Ascending aorta (tissue), 2 donors: ENCODE measurements around the gene CNTNAP5. TPM values are rescaled to one million over a fixed set of nuclear protein-coding genes. Genes with fewer than 3 reads are reported as not detected.

Experiments
- DNase-seq, 2 donors: peaks; one replicate each; pipeline ENCODE4 v3.0.0-alpha.2; 2019; ENCODE audit warnings: low spot score in 2 of 2
- H3K27ac ChIP-seq, 2 donors: fragments of 200-600 bp; sonication (generic); one replicate each; pipeline ENCODE4 v1.5.1; 2016 to 2017; ENCODE audit warnings: mild to moderate bottlenecking in 1 of 2
- H3K27me3 ChIP-seq: fragments of 200-600 bp; sonication (generic); one replicate; pipeline ENCODE4 v1.5.1; 2017
- H3K36me3 ChIP-seq, 2 donors: fragments of 200-600 bp; sonication (generic); one replicate each; pipeline ENCODE4 v1.5.1; 2016
- H3K4me1 ChIP-seq, 2 donors: fragments of 200-600 bp; sonication (generic); one replicate each; pipeline ENCODE4 v1.5.1; 2016 to 2017; ENCODE audit warnings: mild to moderate bottlenecking in 1 of 2
- H3K4me3 ChIP-seq, 2 donors: fragments of 200-600 bp; sonication (generic); one replicate each; pipeline ENCODE4 v1.5.1; 2016 to 2017; ENCODE audit warnings: mild to moderate bottlenecking in 1 of 2
- H3K9me3 ChIP-seq, 2 donors: fragments of 200-600 bp; sonication (generic); one replicate each; pipeline ENCODE4 v1.5.1; 2016
- CTCF ChIP-seq, 3 experiments: fragments of 200-600 bp in 2 of 3; fragments of 450-650 bp in 1 of 3; sonication (generic) in 2 of 3; IDR thresholded peaks; one replicate each; pipeline ENCODE4 v1.5.1; 2016 to 2019; ENCODE audit warnings: antibody characterized with exemption in 3 of 3, mild to moderate bottlenecking in 1 of 3, moderate library complexity in 1 of 3
- intact Hi-C: fragments of 100-400 bp; cut with DNase I; formaldehyde crosslinking; loops from one replicate; pipeline ENCODE4 v1.15.1; 2023
- total RNA-seq: library from RNA; depleted of rRNA; stranded (reverse); fragments of >200 nt; gene quantifications from one replicate; pipeline ENCODE4 v1.1.0, GENCODE V29; 2016

The CNTNAP5 gene
- total RNA-seq, 1 donor from 2014 or later: not detected

- no peaks in the 10 kb centered on the region for H3K27me3 ChIP-seq
- intact Hi-C loops: no loop called here
- no peak for TF ChIP-seq CTCF (IDR thresholded peaks at IDR 0.05)
- H3K9me3 ChIP-seq: no peaks in the 10 kb centered on the region
- no peak for DNase-seq
- H3K4me3 ChIP-seq: no peak overlapping the region
- H3K27ac ChIP-seq: no peak overlapping the region
- H3K36me3 ChIP-seq: no peaks in the 10 kb centered on the region
- no peaks in the 10 kb centered on the region for H3K4me1 ChIP-seq
Measured at GRCh38 chr2:124018890-124019289, 6.2 kb upstream of the CNTNAP5 start.

GRCh38 chr2:124024561-124025170 is 421 bp upstream of the CNTNAP5 start:
- Histone ChIP-seq H3K4me1 (no peaks in the 10 kb centered on the region), H3K27me3 (no peaks in the 10 kb centered on the region), H3K36me3 (no peaks in the 10 kb centered on the region), H3K9me3 (no peaks in the 10 kb centered on the region), H3K27ac (no peak overlapping the region), H3K4me3 (no peak overlapping the region)
- no peak for DNase-seq
- intact Hi-C loops: no loop called here
- no peak for TF ChIP-seq CTCF (IDR thresholded peaks at IDR 0.05)

DNA sequence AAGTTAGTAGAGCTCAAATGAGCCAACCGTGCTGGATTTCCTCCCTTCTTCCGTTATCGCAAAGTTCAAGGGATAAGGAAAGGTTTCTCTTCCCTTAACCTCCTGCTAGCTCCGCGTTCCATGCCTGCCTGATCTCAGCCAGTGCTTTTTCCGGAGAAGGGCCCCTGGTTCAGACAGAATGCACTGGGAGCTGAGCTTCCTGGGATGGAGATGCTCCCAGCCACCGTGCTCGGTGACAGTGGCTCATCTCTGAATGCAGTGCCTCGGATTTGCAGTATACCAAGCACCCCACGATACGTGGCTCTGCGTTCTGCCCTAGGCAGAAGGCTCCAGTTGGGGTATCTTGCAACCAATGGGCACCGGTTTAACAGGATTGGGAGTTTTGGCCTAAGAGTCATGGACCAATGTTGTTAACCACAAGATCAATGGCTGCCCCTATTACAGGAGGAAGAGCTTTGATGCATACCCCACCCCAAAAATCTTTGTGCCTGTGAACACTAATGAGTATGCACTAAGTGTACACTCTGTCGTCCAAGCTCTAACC is 876 bp downstream of the CNTNAP5 start:
- H3K36me3 ChIP-seq: no peaks in the 10 kb centered on the region
- intact Hi-C loops: no loop called here
- no peak for TF ChIP-seq CTCF (IDR thresholded peaks at IDR 0.05)
- H3K27me3 ChIP-seq: no peaks in the 10 kb centered on the region
- H3K4me3 ChIP-seq: no peak overlapping the region
- no peaks in the 10 kb centered on the region for H3K4me1 ChIP-seq
- H3K9me3 ChIP-seq: no peaks in the 10 kb centered on the region
- DNase-seq: no peak
- no peak overlapping the region for H3K27ac ChIP-seq

GRCh38 chr2:124026503-124026902 is 1.4 kb downstream of the CNTNAP5 start:
- no peak overlapping the region for H3K27ac ChIP-seq
- no peaks in the 10 kb centered on the region for H3K36me3 ChIP-seq
- no peaks in the 10 kb centered on the region for H3K4me1 ChIP-seq
- no peak overlapping the region for H3K4me3 ChIP-seq
- intact Hi-C loops: no loop called here
- no peak for DNase-seq
- no peaks in the 10 kb centered on the region for H3K9me3 ChIP-seq
- no peak for TF ChIP-seq CTCF (IDR thresholded peaks at IDR 0.05)
- H3K27me3 ChIP-seq: no peaks in the 10 kb centered on the region

- no peak for DNase-seq
- Histone ChIP-seq H3K9me3 (no peaks in the 10 kb centered on the region), H3K36me3 (no peaks in the 10 kb centered on the region), H3K4me1 (no peaks in the 10 kb centered on the region), H3K27me3 (no peaks in the 10 kb centered on the region), H3K27ac (no peak overlapping the region), H3K4me3 (no peak overlapping the region)
- peak in 1 of 3 experiments; percentile 31 for TF ChIP-seq CTCF (IDR thresholded peaks at IDR 0.05)
- intact Hi-C loops: no loop called here
Measured at GRCh38 chr2:124027182-124027581, 2.1 kb downstream of the CNTNAP5 start.
